CD14-positive monocyte (primary cell): Measurements from ENCODE around the gene PTPN20. TPM values are rescaled to one million over a fixed set of nuclear protein-coding genes. Genes with fewer than 3 reads are reported as not detected.

ENCODE experiments used
- DNase-seq, 3 donors: peaks; one replicate each; pipeline ENCODE4 v3.0.0-alpha.2; 2011 to 2022
- H2AFZ ChIP-seq: 2 replicates; pipeline ENCODE4 v1.6.0; 2012; ENCODE audit warnings: mild to moderate bottlenecking, low read depth, low read length, inconsistent platforms; ENCODE audit not compliant: insufficient read depth, poor library complexity, severe bottlenecking
- H3K27ac ChIP-seq, 2 donors: 1 replicate in 1 of 2; 2 replicates in 1 of 2; pipeline ENCODE4 v1.5.1; 2012 to 2013; ENCODE audit warnings: low read length in 2 of 2, control low read depth in 1 of 2, inconsistent platforms in 1 of 2, low read depth in 1 of 2, mild to moderate bottlenecking in 1 of 2
- H3K27me3 ChIP-seq, 2 donors: one replicate each; pipeline versions ENCODE4 v1.6.0 to v1.6.1; 2011 to 2013; ENCODE audit warnings: low read length in 2 of 2; ENCODE audit not compliant: control insufficient read depth in 2 of 2, insufficient read depth in 2 of 2
- H3K36me3 ChIP-seq, 2 donors: replicated peaks in 1 of 2; 1 replicate in 1 of 2; 2 replicates in 1 of 2; pipeline versions ENCODE4 v1.5.1 to v1.6.1; 2012 to 2013; ENCODE audit warnings: low read length in 2 of 2, control low read depth in 1 of 2, inconsistent platforms in 1 of 2, mild to moderate bottlenecking in 1 of 2; ENCODE audit not compliant: insufficient read depth in 2 of 2, control insufficient read depth in 1 of 2
- H3K4me1 ChIP-seq, 2 donors: 1 replicate in 1 of 2; 2 replicates in 1 of 2; pipeline versions ENCODE4 v1.5.1 to v1.6.1; 2012 to 2013; ENCODE audit warnings: low read length in 2 of 2, control low read depth in 1 of 2, inconsistent platforms in 1 of 2, mild to moderate bottlenecking in 1 of 2, moderate library complexity in 1 of 2; ENCODE audit not compliant: insufficient read depth in 2 of 2, control insufficient read depth in 1 of 2
- H3K4me2 ChIP-seq: replicated peaks from 2 replicates; pipeline ENCODE3; 2012; ENCODE audit warnings: low read length, moderate library complexity, mild to moderate bottlenecking; ENCODE audit not compliant: poor library complexity, severe bottlenecking; ENCODE audit errors: extremely low read depth
- H3K4me3 ChIP-seq, 3 experiments: fragments of 200-600 bp in 1 of 3; sonication (generic) in 1 of 3; replicated peaks in 1 of 3; 1 replicate in 2 of 3; 2 replicates in 1 of 3; pipeline ENCODE4 v1.5.1; 2011 to 2013; ENCODE audit warnings: low read length in 3 of 3, mild to moderate bottlenecking in 3 of 3, control low read depth in 2 of 3, low read depth in 2 of 3, inconsistent platforms in 1 of 3, moderate library complexity in 1 of 3
- H3K79me2 ChIP-seq: 2 replicates; pipeline ENCODE4 v1.6.0; 2012; ENCODE audit warnings: mild to moderate bottlenecking, control low read depth, inconsistent platforms, low read length, moderate library complexity; ENCODE audit not compliant: insufficient read depth
- H3K9ac ChIP-seq: 2 replicates; pipeline ENCODE4 v1.6.0; 2017; ENCODE audit warnings: low read length, mild to moderate bottlenecking; ENCODE audit not compliant: insufficient read depth, poor library complexity, severe bottlenecking
- H3K9me3 ChIP-seq, 2 donors: replicated peaks in 1 of 2; 1 replicate in 1 of 2; 2 replicates in 1 of 2; pipeline versions ENCODE4 v1.5.1 to v1.6.1; 2012 to 2013; ENCODE audit warnings: low read length in 2 of 2, control low read depth in 1 of 2; ENCODE audit not compliant: control insufficient read depth in 1 of 2, insufficient read depth in 1 of 2
- H4K20me1 ChIP-seq: 2 replicates; pipeline ENCODE4 v1.6.0; 2012; ENCODE audit warnings: mild to moderate bottlenecking, low read length, control low read depth, moderate library complexity; ENCODE audit not compliant: insufficient read depth
- H3K27ac Mint-ChIP-seq, 7 donors: one replicate each; pipeline ENCODE4 v1.8.0; 2020; ENCODE audit warnings: mild to moderate bottlenecking in 7 of 7, mixed read lengths in 7 of 7, moderate library complexity in 6 of 7, inconsistent platforms in 2 of 7
- H3K27me3 Mint-ChIP-seq, 3 donors: one replicate each; pipeline ENCODE4 v1.8.0; 2021 to 2022; ENCODE audit warnings: low read depth in 3 of 3, mild to moderate bottlenecking in 3 of 3, mixed read lengths in 3 of 3, moderate library complexity in 3 of 3, inconsistent platforms in 1 of 3
- H3K36me3 Mint-ChIP-seq, 2 donors: one replicate each; pipeline ENCODE4 v1.8.0; 2020; ENCODE audit warnings: mixed read lengths in 2 of 2, inconsistent platforms in 1 of 2, mild to moderate bottlenecking in 1 of 2
- H3K4me1 Mint-ChIP-seq: one replicate; pipeline ENCODE4 v1.8.0; 2020; ENCODE audit warnings: mild to moderate bottlenecking, mixed read lengths
- H3K4me3 Mint-ChIP-seq, 2 donors: one replicate each; pipeline ENCODE4 v1.8.0; 2020; ENCODE audit warnings: mild to moderate bottlenecking in 2 of 2, mixed read lengths in 2 of 2, moderate library complexity in 1 of 2
- H3K9me3 Mint-ChIP-seq, 7 donors: one replicate each; pipeline ENCODE4 v1.8.0; 2020 to 2022; ENCODE audit warnings: mixed read lengths in 7 of 7, mild to moderate bottlenecking in 6 of 7, moderate library complexity in 6 of 7, inconsistent platforms in 2 of 7
- WGBS: methylation state at CpG from one replicate; pipeline ENCODE4 v1.1.5; 2013; ENCODE audit warnings: missing lambda C conversion rate; ENCODE audit not compliant: insufficient coverage; 5-methylcytosine and 5-hydroxymethylcytosine counted together
- intact Hi-C, 2 donors: fragments of 100-400 bp; cut with micrococcal nuclease; formaldehyde crosslinking; loops; one replicate each; pipeline versions ENCODE4 v1.15.0 to v1.15.1; 2023
- polyA plus RNA-seq, 3 donors: library from polyadenylated mRNA; depleted of rRNA in 1 of 3; unstranded in 2 of 3; stranded (reverse) in 1 of 3; fragments of 300-500 nt in 2 of 3; fragments of >200 nt in 1 of 3; fragmentation: Illumina TruSeq in 2 of 3; gene quantifications; 1 replicate in 2 of 3; 2 replicates in 1 of 3; pipeline ENCODE4 v1.2.3, GENCODE V29; 2012 to 2021
- TF ChIP-seq, protein P1 (sequence below): fragments of 200-600 bp; IDR thresholded peaks from one replicate; pipeline ENCODE4 v1.8.0; 2022; ENCODE audit warnings: antibody characterized with exemption, mild to moderate bottlenecking

The PTPN20 gene
- polyA plus RNA-seq, 3 donors = 0.04 TPM; not detected in 2

DNA sequence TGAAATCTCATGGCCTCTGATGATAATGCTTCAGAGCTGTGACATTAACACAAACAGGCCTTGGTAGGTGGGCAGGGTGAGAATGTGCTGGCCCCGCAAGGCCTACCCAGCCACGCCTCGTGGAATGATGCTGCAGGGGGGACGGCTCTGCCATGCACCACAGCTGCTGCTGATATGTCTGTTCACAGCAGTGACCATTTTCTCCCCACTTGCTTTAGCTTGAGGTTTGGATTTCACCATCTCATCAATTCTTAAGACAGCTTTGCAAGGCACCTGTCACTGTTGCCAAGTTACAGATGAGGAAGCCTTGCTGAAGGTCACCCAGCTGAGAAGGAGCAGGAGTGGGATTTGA, 128.3 kb downstream of the PTPN20 start:
- Mint-ChIP-seq H3K9me3 (no peaks in the 10 kb centered on the region), H3K36me3 (no peaks in the 10 kb centered on the region), H3K4me1 (no peaks in the 10 kb centered on the region), H3K27me3 (peaks cover 0 to 8% (median 3%) of the 10 kb centered on the region in 3 donors), H3K27ac (no peak overlapping the region), H3K4me3 (no peak overlapping the region)
- no peaks in the 10 kb centered on the region for H4K20me1 ChIP-seq
- H3K27ac ChIP-seq = no peak overlapping the region
- intact Hi-C loops = no loop called here
- no peaks in the 10 kb centered on the region for H3K36me3 ChIP-seq
- TF ChIP-seq, protein P1, sequence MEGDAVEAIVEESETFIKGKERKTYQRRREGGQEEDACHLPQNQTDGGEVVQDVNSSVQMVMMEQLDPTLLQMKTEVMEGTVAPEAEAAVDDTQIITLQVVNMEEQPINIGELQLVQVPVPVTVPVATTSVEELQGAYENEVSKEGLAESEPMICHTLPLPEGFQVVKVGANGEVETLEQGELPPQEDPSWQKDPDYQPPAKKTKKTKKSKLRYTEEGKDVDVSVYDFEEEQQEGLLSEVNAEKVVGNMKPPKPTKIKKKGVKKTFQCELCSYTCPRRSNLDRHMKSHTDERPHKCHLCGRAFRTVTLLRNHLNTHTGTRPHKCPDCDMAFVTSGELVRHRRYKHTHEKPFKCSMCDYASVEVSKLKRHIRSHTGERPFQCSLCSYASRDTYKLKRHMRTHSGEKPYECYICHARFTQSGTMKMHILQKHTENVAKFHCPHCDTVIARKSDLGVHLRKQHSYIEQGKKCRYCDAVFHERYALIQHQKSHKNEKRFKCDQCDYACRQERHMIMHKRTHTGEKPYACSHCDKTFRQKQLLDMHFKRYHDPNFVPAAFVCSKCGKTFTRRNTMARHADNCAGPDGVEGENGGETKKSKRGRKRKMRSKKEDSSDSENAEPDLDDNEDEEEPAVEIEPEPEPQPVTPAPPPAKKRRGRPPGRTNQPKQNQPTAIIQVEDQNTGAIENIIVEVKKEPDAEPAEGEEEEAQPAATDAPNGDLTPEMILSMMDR = no peak
- H3K79me2 ChIP-seq = no peaks in the 10 kb centered on the region
- H3K4me3 ChIP-seq = no peak overlapping the region
- H2AFZ ChIP-seq = no peak overlapping the region
- H3K9me3 ChIP-seq = no peaks in the 10 kb centered on the region
- WGBS = no CpG with 5 or more reads among the region's 4 CpGs
- H3K4me1 ChIP-seq = no peaks in the 10 kb centered on the region
- H3K27me3 ChIP-seq = no peaks in the 10 kb centered on the region
- DNase-seq = no peak
- no peak overlapping the region for H3K4me2 ChIP-seq
- H3K9ac ChIP-seq = no peak overlapping the region

DNA sequence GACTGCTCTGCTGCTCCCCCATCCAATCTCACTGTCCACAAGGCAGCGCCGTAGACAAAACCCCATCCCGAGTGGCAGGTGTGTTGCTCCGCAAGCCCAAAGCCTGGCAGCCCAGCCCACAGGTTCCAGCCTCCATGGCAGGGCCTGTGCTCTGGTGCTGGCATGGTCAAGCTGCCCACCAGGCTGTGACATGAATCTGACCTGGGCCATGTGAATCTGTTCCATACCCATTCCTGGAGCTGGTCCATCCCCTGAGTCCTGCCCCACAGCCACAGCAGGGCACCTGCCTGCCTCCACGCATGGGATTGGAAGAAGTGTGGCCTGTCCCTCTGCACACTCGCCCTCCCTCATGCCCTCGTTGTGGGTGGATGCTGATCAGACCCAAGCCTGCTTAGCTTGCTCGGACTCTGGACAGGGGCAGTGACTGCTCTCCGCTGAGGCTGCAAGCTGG, 128.8 kb downstream of the PTPN20 start:
- WGBS = 94% methylated on average over 9 of the region's 9 CpGs
- H3K4me3 Mint-ChIP-seq = no peak overlapping the region

More for the DNA sequence above, 128.8 kb downstream of the PTPN20 start:
- Mint-ChIP-seq H3K27ac (no peak overlapping the region), H3K9me3 (no peaks in the 10 kb centered on the region), H3K36me3 (no peaks in the 10 kb centered on the region), H3K4me1 (no peaks in the 10 kb centered on the region), H3K27me3 (peaks cover 0 to 8% (median 2%) of the 10 kb centered on the region in 3 donors)
- TF ChIP-seq, protein P1 = no peak
- Histone ChIP-seq H3K9ac (no peak overlapping the region), H4K20me1 (no peaks in the 10 kb centered on the region), H3K36me3 (no peaks in the 10 kb centered on the region), H3K4me1 (no peaks in the 10 kb centered on the region), H3K4me3 (no peak overlapping the region), H3K4me2 (no peak overlapping the region), H3K79me2 (no peaks in the 10 kb centered on the region), H2AFZ (no peak overlapping the region), H3K27ac (no peak overlapping the region), H3K9me3 (no peaks in the 10 kb centered on the region), H3K27me3 (no peaks in the 10 kb centered on the region)
- intact Hi-C loops = no loop called here
- DNase-seq = no peak
